HS-5 (cell line): ENCODE results near the gene AURKA.
A peak's percentile ranks its signal among the peaks of the same experiment; 100 is the strongest.

ENCODE experiments used
- DNase-seq: peaks from one replicate; pipeline ENCODE4 v3.0.0-alpha.2; 2012; ENCODE audit warnings: low read depth

The AURKA gene

DNA sequence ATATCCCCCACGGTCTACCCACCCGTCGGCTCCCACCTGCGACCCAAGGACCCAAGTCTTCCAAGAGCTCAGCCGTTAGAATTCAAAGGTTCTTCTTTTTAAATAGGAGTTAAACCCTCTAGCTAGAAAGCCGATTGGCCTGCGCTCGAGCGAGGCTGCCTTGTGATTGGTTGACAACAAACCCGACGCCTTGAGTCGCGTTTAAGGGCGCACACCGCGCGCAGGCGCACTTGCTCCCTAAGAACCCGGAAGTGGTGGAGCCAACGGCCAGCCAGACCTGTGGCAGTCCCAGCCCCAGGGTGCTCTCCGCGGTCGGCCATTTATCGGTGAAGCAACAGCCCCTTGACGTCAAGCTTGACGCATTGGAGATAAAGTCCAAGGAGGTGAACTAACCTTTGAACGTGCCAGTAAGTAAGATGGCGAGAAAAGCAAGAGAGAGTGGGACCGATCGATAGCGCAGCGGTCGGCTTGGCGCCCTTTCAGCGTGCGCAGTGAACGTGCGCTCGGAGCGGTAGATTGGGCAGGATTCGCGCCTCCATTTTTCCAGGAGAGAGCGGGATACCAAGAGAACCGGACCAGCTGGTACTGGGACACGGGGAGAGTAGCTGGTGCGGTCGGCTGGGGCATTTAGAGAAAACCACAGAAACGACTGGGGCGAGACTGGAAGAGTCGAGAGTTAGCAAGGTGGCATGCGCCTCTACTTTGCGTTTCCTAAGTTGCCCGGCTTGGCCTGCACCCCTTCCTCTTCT, at the start of gene AURKA, which contains the start of gene CSTF1:
Gene AURKA (minus strand): TSS at position 84 of the 749 bp plus-strand sequence. CDS start 4,018 bp downstream, outside the sequence.
Gene CSTF1 (plus strand): TSS at position 514 of the 749 bp plus-strand sequence. CDS start 2,908 bp downstream, outside the sequence.
- peak; percentile 95 for DNase-seq

DNA sequence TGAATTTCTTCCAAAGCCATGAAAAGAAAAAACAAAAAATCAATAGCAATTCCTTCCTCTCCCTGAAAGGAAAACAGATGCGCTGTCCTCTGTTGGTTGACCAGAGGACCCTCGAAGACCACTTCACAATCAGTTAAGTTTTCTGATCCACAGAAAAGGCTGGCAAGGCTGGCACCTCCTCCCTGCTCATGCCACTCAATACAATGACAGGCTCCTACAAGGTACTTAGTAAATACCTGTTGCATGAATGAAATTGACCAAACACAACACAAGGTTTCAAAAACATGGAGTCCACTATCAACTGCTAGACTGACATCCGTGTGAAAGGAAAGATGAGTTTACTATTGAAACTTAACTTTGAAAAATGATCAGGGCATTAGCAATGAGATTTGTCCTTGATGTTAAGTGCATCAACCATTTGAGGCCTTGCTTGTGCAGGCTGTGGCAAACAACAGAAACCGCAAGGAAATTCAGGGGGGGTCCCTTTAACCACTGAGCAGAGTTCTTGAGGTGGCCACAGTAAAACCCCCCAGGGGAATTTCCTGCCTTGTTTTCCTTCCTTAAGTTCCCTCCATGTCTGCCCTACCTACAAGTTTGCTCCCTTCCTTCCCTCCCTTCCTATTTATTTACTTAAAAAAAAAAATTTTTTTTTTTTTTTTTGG, 48.5 kb upstream of the AURKA start:
- no peak for DNase-seq

DNA sequence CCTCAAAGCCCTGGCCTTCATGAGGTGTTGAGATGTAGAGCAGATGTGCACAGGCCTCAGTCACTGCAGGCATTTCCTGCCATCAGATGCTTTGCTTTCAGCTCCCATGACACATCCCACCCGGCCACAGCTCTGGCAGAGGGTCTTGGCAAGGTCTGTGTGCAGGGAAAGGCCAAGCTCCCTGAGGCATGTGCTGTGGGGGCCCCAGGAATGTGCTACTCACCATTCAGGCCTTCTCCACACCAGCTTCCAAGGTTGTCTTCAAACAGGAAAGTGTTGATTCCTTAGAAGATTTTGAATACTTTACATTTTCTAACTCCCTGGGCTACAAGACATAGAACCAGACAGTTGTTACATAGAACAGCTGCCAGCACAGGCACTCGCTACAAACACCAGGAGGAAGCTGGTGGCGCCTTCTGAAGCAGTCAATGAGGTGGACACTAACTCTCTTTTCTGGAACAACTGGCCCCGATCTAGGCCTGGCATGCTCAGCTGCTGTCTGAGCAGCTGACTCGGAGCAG, 47.8 kb upstream of the AURKA start:
- DNase-seq, result peak; percentile 73

DNA sequence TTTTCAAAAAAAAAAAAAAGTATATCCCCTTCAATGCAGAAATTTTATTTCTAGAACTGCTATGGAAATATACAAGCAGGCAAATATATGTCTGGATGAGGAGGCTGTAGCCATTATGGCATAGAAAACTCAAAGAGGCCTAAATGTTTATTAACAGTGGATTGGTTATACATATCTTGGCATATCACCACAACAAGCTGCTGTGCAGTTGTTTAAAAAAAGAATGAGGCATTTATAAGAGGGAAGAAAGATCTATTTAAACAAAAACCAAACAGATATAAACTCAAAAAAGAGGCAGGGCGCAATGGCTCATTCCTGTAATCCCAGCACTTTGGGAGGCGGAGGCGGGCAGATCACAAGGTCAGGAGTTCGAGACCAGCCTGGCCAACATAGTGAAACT, 46.3 kb upstream of the AURKA start:
- DNase-seq, result no peak

DNA sequence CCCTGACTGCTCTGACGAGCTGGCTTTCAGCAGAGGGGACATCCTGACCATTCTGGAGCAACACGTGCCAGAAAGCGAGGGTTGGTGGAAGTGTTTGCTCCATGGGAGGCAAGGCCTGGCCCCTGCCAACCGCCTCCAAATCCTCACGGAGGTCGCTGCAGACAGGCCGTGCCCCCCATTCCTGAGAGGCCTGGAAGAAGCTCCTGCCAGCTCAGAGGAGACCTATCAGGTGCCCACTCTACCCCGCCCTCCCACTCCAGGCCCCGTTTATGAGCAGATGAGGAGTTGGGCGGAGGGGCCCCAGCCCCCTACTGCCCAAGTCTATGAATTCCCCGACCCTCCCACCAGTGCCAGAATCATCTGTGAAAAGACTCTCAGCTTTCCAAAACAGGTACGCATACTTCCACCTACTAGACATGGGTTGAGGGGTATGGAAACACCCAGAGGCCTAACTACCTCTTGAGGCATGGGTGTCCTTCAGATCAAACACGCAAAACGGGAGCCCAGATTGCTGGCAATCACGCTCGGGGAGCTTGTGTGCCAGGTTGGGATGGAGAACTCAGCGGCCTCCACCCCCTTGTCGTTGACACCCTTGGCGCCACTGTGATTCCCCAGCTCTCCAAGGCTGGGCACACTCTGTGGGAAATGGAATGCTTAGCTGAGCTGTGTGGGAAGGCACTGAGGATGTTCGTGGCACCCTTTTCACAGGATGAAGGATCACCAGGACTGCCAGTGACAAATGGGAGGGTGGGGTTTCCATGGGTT, 45.4 kb upstream of the AURKA start:
- DNase-seq, result no peak

DNA sequence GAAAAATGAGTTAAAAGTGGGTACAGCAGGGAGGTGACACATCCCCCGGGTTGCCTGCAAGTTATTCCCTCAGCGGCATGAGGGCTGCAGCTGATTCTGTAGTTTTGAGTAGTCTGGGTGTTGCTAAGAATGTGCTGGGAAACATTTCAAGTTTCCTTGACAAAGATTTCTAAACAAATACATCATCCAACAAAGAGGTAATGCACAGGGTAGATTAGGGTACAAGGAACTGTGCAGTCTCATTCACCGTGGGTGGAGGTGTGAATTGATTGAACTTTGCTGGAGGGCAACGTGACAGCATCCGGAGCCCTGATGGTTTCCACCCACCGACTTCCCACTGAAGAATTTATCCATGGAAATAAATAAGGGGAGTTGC, 41.9 kb upstream of the AURKA start:
- no peak for DNase-seq

DNA sequence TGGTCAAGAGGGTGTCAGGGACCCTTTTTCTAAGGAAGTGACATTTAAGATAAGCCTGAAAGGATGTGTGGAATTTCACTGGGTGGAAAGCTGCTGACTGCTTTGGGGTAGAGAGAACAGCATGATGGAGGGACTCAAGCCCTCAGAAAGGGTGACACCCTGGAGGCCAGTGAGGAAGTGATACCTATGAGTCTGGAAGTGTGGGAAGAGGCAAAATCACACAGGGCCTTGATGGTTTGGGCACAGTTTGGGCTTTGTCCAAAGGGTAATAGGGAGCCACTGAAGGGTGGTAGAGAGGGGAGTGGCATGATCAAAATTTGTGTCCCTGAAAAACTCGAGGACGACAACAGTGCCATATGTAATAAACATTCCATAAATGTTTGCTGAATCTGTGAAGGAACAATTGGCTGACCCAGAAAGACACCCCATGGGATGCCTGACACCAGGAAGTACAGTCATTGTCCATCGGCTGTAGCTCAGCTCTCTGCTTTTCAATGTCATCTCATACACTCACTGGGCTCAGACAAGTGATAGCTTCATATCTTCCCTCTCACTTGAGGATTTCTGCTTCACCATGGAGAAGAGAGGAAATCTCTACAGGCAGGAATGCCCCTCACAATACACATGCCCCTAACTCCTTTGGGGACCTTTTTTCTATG, 41.3 kb upstream of the AURKA start:
- DNase-seq, result no peak

DNA sequence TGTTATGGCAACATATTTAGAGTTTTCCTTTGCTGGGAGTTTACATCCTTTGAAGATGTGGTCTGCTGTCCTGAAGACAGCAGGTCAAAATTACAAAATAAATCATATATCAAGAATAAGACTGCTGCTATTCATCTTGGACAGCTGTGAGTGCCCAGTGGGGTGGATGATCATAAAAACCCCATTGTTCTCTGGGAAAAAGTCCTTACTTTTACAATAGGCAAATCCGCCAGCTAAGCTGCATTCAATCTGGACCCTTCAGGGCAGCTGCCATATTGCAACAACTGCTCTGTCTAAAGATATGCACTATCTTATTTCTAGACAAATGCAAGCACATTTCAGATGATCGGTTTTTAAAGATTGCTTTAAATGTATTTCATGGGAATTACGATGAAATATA, 39.5 kb upstream of the AURKA start:
- no peak for DNase-seq

DNA sequence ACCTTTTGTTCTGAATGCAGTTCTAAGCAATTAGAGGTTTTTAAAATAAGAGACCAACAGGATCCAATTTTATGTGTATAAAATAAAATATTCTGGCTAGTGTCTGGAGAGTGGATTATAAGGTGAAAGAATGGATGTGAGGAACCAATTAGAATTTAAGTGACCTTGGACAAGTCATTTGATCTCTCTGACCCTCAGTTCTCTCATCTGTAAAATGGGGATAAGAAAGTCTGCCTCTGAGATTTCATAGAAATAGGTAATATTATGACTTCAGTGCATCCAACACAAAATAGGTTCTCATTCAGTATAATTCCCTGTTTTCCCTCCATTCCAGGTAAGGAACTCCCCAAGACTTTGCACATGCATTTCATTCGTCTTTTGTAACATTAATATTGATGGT, 38.9 kb upstream of the AURKA start:
- no peak for DNase-seq

DNA sequence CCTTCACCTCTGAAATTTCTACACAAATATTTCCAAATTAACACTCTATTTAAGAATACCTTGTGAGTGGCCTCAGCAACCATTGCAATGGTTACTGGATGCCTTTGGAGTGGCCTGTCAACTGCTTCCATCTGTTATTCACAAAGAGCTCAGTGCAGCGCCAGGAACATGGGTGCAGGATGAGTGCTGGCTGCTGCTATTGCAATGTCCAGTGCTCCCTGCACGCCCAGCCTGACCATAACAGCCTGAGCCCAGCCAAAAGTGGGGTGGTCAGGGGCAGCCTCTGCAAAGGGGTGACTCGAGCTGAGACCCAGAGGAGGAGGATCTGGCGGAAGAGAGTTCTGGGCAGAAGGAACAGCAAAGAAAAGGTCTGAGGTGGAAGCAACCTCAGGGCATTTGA, 38.4 kb upstream of the AURKA start:
- no peak for DNase-seq

DNA sequence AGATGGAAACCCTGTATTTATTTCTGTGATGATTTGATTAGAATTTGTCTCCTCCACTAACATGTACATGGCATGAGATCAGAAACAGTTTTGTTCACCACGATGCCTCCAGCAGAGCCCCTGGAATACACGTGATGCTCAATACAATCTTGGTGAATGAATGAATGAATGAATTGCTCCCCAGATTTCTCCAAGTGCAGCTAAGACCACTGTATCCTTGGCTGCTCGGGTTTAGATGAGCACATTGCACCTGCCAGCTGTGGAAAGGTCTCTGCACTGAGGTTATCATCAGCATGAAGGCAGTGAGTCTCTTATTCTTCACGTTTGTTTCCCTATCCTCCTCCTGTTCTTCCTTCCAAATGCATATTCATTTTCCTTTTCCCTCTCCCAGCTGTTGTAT, 37.9 kb upstream of the AURKA start:
- no peak for DNase-seq

DNA sequence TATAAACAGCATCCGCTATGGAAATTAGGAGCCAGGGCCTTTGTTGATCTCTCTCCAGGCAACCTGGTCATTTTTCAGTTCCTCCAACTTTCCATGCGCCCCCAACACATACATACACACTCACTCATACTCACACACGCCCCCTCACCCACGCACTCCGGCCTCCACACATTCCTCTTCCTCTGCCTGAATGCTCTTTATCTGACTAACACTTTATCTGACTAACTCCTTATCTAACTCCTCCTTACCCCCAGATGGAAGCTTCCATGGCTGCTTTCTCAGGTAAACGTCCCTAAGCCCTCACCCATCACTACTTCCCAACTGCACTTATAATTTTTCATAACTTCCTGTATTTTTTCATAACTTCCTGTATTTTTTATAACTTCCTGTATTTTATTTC, 37.5 kb upstream of the AURKA start:
- DNase-seq, result no peak

DNA sequence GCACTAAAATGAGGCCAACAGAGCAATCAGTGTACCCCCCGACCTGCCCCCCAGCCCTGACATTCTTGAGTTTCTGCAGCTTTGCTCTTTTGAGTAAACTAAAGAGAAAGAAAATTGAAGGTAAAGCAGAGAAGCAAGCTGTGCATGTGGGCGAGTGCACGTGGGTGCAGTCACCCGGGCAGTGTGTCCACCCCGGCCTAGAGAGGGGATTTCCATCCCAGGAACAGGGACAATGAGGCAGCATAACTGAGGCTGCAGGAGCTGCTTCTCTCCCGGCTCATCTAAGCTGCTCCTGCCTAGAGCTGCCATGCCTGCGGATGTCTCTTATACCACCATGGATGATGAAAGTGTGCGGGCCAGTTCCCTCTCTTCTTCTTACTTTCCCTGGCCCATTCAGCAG, 36.9 kb upstream of the AURKA start:
- DNase-seq, result no peak

DNA sequence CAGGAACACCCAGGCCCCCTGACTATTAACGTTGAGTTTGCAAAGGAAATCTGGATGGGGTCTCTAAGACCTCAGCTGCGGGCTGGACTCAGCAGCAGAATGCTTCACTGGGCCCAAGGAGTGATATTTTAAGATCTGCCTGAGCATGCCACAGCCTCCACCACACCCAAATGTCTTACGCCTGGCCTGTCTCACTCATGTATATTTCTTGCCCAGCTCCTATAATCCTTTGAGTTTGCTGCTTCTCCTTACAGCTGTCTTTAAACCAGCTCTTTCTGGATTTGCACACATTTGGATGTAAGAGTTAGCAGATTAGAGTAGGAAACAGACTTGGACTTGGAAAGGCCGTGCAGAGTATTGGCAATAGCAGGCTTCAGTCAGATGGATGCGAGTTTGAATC, 36.4 kb upstream of the AURKA start:
- DNase-seq, result no peak

DNA sequence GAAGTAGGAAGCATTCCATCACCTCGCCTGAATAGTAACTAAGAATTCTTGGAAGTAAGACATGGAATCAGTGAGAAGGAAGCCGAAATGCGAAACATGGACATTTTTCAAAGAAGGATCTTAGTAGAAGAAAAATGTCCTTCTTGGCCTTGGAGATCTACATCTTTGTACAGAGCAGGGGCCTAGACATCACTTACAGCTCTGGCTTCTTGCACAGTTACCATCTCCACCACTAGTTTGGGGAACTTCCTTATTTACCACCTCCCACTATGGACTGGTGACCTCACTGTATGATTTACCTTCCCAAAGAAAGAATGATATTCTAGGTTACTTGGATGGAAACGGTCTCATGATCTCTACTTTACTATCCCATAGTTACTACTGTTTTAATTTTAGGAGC, 35.8 kb upstream of the AURKA start:
- no peak for DNase-seq

DNA sequence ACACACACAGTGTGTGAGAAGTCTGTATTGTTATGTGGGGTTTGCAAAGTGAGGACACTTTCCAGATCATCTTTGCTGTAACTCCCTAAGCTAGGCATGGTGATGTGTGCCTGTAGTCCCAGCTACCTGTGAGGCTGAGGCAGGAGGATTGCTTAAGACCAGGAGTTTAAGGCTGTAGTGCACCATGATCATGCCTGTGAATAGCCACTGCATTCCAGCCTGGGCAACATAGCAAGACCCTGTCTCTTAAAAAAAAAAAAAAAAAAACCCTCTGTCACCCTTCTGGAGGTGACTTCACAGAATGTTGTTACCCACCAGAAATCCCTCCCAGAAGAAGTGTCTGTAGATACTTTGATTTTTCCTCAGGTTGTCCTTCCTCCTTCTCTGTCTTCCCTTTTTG, 34.9 kb upstream of the AURKA start:
- DNase-seq, result no peak

DNA sequence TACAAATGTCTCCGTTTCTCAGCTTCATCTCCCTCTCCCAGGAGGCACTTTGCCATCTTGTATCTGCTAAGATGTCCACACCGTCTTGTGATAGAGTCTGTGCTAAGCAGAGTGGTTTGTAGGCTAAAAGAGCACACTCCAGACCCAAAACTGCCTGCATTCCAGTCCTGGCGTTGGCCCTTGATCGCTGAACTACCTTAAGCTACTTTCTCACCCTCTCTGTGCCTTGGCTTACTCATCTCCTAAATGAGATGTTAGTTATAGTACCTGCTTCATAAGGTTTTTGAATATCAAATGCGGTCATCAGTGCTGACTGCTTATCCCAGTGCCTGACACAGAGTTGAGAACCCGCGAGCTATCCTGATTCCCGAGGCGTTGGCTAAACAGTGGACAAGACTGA, 34.0 kb upstream of the AURKA start:
- no peak for DNase-seq

DNA sequence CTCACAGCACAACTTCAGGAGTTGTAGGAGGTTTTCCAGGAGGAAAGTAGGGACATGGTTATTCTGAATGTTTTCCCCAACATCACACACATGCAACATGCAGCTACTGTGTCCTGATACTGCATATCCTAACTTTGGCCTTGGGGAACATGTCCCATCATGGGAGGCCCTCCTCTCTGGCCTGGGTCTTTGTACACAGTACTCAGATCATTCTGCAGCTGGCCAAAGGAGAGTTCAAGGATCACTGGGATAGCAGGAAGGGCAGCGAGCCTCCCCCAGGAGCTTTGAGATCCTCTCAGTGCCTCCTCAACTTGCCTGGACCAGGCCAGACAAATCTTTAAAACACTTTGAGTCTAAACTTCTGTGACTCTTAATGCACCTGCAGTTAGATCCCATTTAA, 32.9 kb upstream of the AURKA start:
- DNase-seq, result no peak

DNA sequence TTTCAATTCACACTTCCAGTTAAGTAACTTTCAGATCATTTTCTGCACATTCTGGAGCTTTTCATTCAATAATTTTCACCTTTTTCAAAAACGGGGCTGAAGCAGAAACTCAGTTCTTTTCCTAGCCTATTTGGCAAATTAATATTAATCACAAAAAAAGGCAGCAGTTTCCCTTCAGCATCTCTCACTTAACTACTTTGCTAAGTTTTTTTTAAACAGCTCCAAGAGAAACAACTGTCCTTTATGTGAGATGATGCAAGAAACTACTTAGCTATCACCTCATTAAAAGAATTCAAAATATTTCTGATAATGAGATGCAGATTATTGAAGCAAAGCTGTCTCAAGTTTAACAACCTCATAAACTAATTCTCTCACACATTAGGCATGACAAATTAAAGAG, 31.9 kb upstream of the AURKA start:
- DNase-seq, result no peak

DNA sequence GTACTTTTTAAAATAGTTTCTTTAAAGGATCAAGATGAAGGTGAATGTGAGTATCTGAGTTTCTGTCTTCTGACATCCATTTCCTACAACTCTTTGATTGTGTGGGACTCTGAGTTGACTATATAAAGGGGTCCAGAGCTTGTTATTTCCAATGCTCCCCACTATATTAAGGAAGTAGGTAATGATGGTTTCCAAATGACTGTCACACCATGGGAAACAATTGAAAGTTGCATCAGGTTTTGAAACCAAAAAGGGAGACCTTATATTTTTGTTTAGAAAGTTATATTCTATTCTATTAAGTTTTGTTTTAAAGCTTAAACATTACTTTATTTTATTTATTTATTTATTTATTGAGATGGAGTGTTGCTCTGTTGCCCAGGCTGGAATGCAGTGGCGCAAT, 31.2 kb upstream of the AURKA start:
- no peak for DNase-seq

DNA sequence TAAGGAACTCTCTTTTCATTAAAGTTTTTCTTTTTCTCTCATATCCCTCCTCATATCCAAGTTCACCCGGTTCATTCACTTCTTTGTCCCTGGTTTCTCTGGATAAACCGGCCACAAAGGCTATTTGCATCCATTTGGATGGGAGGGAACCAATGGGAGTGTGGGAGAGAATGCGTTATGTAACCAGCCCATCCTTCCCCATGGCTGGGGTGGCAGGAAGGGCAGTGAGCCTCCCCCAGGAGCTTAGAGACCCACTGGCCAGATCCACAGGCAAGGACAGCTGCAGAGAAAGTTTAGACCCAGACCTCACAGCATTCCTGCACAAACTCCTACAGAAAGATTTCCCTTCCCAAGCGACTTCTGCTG, 30.8 kb upstream of the AURKA start:
- no peak for DNase-seq

DNA sequence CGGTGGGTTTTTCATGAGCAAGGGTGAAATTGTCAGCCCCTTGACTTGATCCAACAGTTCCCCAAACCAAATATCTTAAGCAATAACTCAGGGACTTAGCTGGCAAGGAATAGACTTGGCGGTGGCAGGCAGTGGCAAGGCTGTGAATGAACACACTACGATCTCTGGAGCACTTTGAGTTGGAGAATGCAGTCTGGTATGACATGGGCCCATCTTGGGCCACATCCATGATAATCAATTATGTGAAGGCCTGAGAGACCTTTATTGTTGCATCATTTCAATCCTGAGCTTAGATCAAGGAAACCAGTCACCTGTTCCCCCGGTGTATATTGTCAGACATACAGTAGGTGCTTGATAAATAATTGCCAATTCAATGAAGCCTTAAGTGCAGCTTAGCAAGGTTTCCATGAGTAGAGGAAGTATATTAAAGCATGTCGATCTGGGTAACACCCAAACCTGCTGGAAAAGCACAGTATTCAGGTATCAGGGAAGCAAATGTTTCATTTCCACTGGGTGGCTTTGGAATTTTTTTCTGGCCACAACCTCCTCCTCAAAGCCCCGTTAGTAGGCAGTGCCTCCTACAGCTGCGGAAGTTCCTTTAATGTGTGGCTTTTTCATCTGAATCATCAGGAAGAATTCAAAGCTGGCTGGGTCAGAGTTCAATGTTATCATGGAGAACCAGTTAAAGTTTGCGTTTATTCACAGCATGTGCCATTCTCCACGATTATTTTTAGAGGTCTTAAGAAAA, 30.2 kb upstream of the AURKA start:
- peak; percentile 49 for DNase-seq
